OCI-LY1 (cell line): ENCODE results near the gene FCHSD1.

Experiments
- H2AFZ ChIP-seq: fragments of 200-600 bp; sonication (generic), shearing (Covaris generic); 2 replicates; pipeline ENCODE4 v1.6.0; 2014; ENCODE audit warnings: antibody characterized with exemption, mild to moderate bottlenecking, low read length
- H3F3A ChIP-seq: fragments of 200-600 bp; sonication (generic), shearing (Covaris generic); 2 replicates; pipeline ENCODE4 v1.6.0; 2014; ENCODE audit warnings: mild to moderate bottlenecking, antibody characterized with exemption, low read length, moderate library complexity; ENCODE audit not compliant: insufficient read depth
- H3K27ac ChIP-seq: fragments of 200-600 bp; sonication (generic); 2 replicates; pipeline ENCODE4 v1.5.1; 2014; ENCODE audit warnings: low read length, mixed run types, mild to moderate bottlenecking, low read depth; ENCODE audit not compliant: poor library complexity, severe bottlenecking
- H3K27me3 ChIP-seq: fragments of 200-600 bp; sonication (generic); 2 replicates; pipeline ENCODE4 v1.6.0; 2014; ENCODE audit warnings: antibody characterized with exemption, mild to moderate bottlenecking, low read length, moderate library complexity; ENCODE audit not compliant: insufficient read depth
- H3K36me3 ChIP-seq: fragments of 200-600 bp; sonication (generic); 2 replicates; pipeline ENCODE4 v1.6.1; 2014; ENCODE audit warnings: mild to moderate bottlenecking, antibody characterized with exemption, low read length, moderate library complexity, mixed read lengths; ENCODE audit not compliant: insufficient read depth
- H3K4me1 ChIP-seq: fragments of 200-600 bp; sonication (generic); 2 replicates; pipeline ENCODE4 v1.5.1; 2014; ENCODE audit warnings: mild to moderate bottlenecking, low read length, moderate library complexity; ENCODE audit not compliant: insufficient read depth, severe bottlenecking
- H3K4me2 ChIP-seq: fragments of 200-600 bp; sonication (generic), shearing (Covaris generic); 2 replicates; pipeline ENCODE4 v1.6.1; 2014; ENCODE audit warnings: low read length
- H3K4me3 ChIP-seq: fragments of 200-600 bp; sonication (generic); 2 replicates; pipeline ENCODE4 v1.5.1; 2014; ENCODE audit warnings: low read length, low read depth, mild to moderate bottlenecking, mixed read lengths; ENCODE audit not compliant: poor library complexity, severe bottlenecking
- H3K79me2 ChIP-seq: fragments of 200-600 bp; shearing (Covaris generic); 2 replicates; pipeline ENCODE4 v1.6.1; 2016; ENCODE audit warnings: mixed run types, low read length, mixed read lengths; ENCODE audit not compliant: insufficient read depth
- H3K9ac ChIP-seq: fragments of 200-600 bp; sonication (generic), shearing (Covaris generic); 2 replicates; pipeline ENCODE4 v1.6.1; 2014; ENCODE audit warnings: mild to moderate bottlenecking, low read length, mixed read lengths
- H3K9me2 ChIP-seq: fragments of 200-600 bp; sonication (generic), shearing (Covaris generic); 2 replicates; pipeline ENCODE4 v1.6.1; 2014; ENCODE audit warnings: low read depth, mild to moderate bottlenecking, low read length, mixed read lengths
- H3K9me3 ChIP-seq: fragments of 200-600 bp; shearing (Covaris generic); 2 replicates; pipeline ENCODE4 v1.6.1; 2014; ENCODE audit warnings: low read length, mixed read lengths
- H4K20me1 ChIP-seq: fragments of 200-600 bp; sonication (generic), shearing (Covaris generic); 2 replicates; pipeline ENCODE4 v1.6.0; 2016; ENCODE audit warnings: mild to moderate bottlenecking, low read length; ENCODE audit not compliant: insufficient read depth
- EZH2 ChIP-seq: fragments of 200-600 bp; sonication (generic), shearing (Covaris generic); IDR thresholded peaks from 2 replicates; pipeline ENCODE4 v1.8.0; 2017; ENCODE audit warnings: borderline replicate concordance, mixed run types, mild to moderate bottlenecking, antibody characterized with exemption, low read length, moderate library complexity, mixed read lengths
- TF ChIP-seq, protein P1 (sequence below): fragments of 200-600 bp; sonication (generic), shearing (Covaris generic); IDR thresholded peaks from 2 replicates; pipeline ENCODE4 v1.5.1; 2017; ENCODE audit warnings: mild to moderate bottlenecking, antibody characterized with exemption, low read length, moderate library complexity, mixed read lengths

The FCHSD1 gene

DNA sequence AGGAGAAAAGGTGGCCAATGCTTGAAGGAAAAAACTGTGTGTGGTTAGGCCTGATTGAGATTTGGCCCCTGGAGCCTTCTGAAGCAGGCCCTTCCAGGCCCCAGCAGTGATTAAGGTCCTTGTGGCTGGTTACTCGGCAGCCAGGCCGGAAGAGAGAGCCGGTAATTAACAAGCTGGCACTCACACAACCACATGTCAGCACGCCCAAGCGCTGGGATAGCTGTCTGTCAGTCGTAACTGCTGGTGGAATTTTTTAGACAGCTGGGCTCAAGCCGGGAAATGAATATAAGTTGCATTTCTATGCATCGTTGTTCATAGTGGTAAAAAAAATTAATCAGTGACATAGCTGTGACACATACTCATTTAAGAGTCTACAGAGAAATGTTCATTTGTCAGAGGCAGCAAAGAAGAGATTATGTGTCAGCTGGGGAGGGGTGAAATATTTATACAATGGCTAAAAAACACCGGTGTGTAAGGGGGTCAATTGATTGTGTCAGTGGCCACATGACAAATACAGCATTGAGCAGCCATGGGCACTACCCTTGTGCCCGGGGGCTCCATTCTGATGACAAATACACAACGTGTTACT is 44.5 kb upstream of the FCHSD1 start:
- Histone ChIP-seq H3K36me3 (no peaks in the 10 kb centered on the region), H3K9me3 (no peaks in the 10 kb centered on the region), H3K27ac (no peak overlapping the region), H3F3A (no peaks in the 10 kb centered on the region), H3K4me1 (peaks cover 16% of the 10 kb centered on the region), H4K20me1 (no peaks in the 10 kb centered on the region), H3K27me3 (peaks cover 5% of the 10 kb centered on the region), H3K4me2 (no peak overlapping the region), H3K4me3 (no peak overlapping the region), H3K79me2 (no peaks in the 10 kb centered on the region), H2AFZ (no peak overlapping the region), H3K9ac (no peak overlapping the region), H3K9me2 (no peaks in the 10 kb centered on the region)
- TF ChIP-seq EZH2 = no peak
- TF ChIP-seq, protein P1, sequence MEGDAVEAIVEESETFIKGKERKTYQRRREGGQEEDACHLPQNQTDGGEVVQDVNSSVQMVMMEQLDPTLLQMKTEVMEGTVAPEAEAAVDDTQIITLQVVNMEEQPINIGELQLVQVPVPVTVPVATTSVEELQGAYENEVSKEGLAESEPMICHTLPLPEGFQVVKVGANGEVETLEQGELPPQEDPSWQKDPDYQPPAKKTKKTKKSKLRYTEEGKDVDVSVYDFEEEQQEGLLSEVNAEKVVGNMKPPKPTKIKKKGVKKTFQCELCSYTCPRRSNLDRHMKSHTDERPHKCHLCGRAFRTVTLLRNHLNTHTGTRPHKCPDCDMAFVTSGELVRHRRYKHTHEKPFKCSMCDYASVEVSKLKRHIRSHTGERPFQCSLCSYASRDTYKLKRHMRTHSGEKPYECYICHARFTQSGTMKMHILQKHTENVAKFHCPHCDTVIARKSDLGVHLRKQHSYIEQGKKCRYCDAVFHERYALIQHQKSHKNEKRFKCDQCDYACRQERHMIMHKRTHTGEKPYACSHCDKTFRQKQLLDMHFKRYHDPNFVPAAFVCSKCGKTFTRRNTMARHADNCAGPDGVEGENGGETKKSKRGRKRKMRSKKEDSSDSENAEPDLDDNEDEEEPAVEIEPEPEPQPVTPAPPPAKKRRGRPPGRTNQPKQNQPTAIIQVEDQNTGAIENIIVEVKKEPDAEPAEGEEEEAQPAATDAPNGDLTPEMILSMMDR = no peak

DNA sequence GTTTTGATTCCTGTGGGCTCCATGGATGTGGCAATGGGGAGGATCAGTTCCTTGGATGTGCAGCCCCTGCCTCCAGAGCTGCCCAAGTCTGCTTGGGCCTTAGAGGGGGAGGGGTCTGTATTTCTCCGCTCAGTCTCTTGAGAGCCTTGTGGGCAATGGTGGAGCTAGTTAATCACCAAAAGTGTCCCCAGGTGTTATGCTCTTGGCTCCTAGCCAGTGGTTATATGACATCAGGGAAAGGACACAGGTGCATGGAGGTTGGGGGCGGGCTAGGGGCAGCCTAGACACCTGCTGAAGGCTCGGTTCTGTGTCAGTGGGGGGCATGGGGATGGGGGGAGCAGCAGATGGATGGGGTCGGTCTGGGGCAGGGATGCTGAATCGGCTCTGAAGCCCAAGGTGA is 43.3 kb upstream of the FCHSD1 start:
- H3K4me1 ChIP-seq = peaks cover 16% of the 10 kb centered on the region
- no peaks in the 10 kb centered on the region for H4K20me1 ChIP-seq
- no peak overlapping the region for H3K27ac ChIP-seq
- H3K27me3 ChIP-seq = peaks cover 5% of the 10 kb centered on the region
- TF ChIP-seq EZH2 = no peak
- TF ChIP-seq, protein P1 = no peak
- H3K9ac ChIP-seq = no peak overlapping the region
- H2AFZ ChIP-seq = no peak overlapping the region
- H3F3A ChIP-seq = no peaks in the 10 kb centered on the region
- H3K4me2 ChIP-seq = no peak overlapping the region
- H3K36me3 ChIP-seq = no peaks in the 10 kb centered on the region
- no peak overlapping the region for H3K4me3 ChIP-seq
- H3K9me2 ChIP-seq = no peaks in the 10 kb centered on the region
- no peaks in the 10 kb centered on the region for H3K9me3 ChIP-seq
- H3K79me2 ChIP-seq = no peaks in the 10 kb centered on the region

DNA sequence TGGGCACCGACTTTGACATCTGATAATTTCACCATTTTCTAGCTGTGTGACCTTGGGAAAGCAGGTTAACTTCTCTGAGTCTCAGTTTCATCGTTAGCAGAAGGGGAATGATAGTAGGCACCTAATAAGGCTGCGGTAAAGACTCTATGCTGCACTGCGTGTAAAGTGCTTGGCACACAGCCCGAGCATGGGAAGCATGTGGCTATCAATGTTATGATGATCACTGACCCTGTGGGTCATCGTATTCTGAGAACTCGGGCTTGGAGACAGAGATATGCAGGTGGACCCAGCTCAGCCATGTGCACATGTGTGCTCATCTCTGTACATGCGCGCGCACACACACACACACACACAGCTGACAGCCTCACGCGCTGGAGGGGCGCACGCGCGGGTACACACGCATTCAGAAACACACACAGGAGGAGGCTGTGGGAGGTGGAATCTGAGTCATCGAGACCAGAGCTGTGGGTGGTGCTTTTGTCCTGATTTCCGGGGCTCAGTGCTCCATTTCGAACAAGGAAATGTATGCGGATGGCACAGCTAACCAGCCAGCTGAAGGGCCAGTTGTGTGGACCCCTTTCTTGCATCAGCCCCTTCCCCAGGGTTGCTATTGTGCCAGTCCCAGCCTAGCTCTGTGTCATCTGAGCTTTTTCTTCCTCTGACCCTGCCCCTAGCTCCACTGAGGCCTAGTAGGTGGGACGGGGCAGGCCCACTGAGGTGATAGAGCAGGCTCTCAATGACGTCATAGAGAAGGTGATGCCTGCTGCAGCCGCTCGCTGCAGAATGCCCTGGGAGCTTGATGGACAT is 41.9 kb upstream of the FCHSD1 start:
- TF ChIP-seq, protein P1 = no peak
- TF ChIP-seq EZH2 = no peak
- H3K27ac ChIP-seq = no peak overlapping the region
- H3K4me1 ChIP-seq = peaks cover 16% of the 10 kb centered on the region
- peak overlapping the region; percentile 84; the same call in 1 of the 2 replicates for H3K4me2 ChIP-seq
- H3K27me3 ChIP-seq = peaks cover 5% of the 10 kb centered on the region
- H2AFZ ChIP-seq = no peak overlapping the region
- no peaks in the 10 kb centered on the region for H4K20me1 ChIP-seq
- H3K4me3 ChIP-seq = no peak overlapping the region
- H3K9ac ChIP-seq = no peak overlapping the region
- no peaks in the 10 kb centered on the region for H3F3A ChIP-seq
- no peaks in the 10 kb centered on the region for H3K9me2 ChIP-seq
- H3K36me3 ChIP-seq = no peaks in the 10 kb centered on the region
- no peaks in the 10 kb centered on the region for H3K9me3 ChIP-seq
- no peaks in the 10 kb centered on the region for H3K79me2 ChIP-seq
